Measurements from ENCODE around the gene PLAU. TPM values are rescaled to one million over a fixed set of nuclear protein-coding genes. Genes with fewer than 3 reads are reported as not detected.
A peak's percentile ranks its signal among the peaks of the same experiment; 100 is the strongest.

PLAU gene
- total RNA-seq, 1 donor from 2014 or later, result 112 TPM

DNA sequence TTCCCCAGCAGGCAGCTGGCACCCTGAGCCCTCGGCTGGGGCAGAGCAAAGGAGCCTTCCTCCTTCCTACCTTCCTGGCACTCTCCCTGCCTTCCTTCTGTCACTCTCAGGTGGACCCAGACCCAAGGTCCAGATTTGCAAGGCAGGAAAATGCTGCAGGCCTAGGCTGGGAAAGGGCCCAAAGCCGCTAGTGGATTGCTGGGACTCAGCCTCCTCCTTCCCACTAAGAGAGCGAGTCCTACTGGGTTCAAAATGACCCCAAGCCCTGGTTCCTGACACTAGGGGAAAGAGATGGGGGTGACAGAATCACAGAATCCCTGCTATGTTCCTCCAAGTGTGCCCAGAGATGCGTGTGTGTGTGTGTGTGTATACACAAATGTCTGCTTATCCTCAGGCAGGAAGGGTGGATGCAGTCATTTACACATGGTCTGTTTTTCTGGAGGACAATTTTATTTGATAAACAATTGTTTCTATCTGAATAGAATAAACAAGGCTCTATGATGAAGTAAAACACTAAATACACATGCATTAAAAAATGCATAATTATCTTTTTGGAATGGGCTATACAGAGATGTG, 1.3 kb upstream of the PLAU start:
- Mint-ChIP-seq H3K4me1 (ENCODE audit: unreplicated experiment) (peaks cover 88% of the 10 kb centered on the region), H3K4me3 (ENCODE audit: unreplicated experiment) (peak overlapping the region; percentile 85), H3K27ac (ENCODE audit: unreplicated experiment) (peak overlapping the region; percentile 94), H3K36me3 (ENCODE audit: unreplicated experiment) (peaks cover 19% of the 10 kb centered on the region), H3K27me3 (ENCODE audit: unreplicated experiment) (no peaks in the 10 kb centered on the region), H3K9me3 (ENCODE audit: unreplicated experiment) (no peaks in the 10 kb centered on the region)
- TF ChIP-seq, protein P1, sequence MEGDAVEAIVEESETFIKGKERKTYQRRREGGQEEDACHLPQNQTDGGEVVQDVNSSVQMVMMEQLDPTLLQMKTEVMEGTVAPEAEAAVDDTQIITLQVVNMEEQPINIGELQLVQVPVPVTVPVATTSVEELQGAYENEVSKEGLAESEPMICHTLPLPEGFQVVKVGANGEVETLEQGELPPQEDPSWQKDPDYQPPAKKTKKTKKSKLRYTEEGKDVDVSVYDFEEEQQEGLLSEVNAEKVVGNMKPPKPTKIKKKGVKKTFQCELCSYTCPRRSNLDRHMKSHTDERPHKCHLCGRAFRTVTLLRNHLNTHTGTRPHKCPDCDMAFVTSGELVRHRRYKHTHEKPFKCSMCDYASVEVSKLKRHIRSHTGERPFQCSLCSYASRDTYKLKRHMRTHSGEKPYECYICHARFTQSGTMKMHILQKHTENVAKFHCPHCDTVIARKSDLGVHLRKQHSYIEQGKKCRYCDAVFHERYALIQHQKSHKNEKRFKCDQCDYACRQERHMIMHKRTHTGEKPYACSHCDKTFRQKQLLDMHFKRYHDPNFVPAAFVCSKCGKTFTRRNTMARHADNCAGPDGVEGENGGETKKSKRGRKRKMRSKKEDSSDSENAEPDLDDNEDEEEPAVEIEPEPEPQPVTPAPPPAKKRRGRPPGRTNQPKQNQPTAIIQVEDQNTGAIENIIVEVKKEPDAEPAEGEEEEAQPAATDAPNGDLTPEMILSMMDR (IDR thresholded peaks at IDR 0.05), result no peak
- DNase-seq (ENCODE audit: extremely low spot score, unreplicated experiment), result no peak

DNA sequence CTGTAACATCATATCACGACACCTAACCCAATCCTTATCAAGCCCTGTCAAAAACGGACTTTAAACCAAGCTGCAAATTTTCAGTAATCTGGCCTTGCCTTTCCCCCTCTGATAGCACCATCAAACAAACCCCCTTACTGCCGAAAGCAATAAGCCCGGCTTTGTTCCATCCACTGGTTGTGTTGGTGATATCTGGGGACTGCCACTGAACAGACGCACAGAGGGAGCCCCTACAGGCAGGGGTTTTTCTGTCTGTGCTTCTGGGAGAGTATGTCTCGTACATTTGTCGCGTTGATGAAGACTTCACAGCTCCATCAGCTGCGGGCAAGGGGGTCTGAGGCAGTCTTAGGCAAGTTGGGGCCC, 550 bp upstream of the PLAU start:
- TF ChIP-seq, protein P1 (IDR thresholded peaks at IDR 0.05), result no peak
- Mint-ChIP-seq H3K27me3 (ENCODE audit: unreplicated experiment) (no peaks in the 10 kb centered on the region), H3K9me3 (ENCODE audit: unreplicated experiment) (no peaks in the 10 kb centered on the region), H3K4me3 (ENCODE audit: unreplicated experiment) (peak overlapping the region; percentile 85), H3K4me1 (ENCODE audit: unreplicated experiment) (peaks cover 93% of the 10 kb centered on the region), H3K27ac (ENCODE audit: unreplicated experiment) (peak overlapping the region; percentile 94), H3K36me3 (ENCODE audit: unreplicated experiment) (peaks cover 26% of the 10 kb centered on the region)
- DNase-seq (ENCODE audit: extremely low spot score, unreplicated experiment), result no peak

DNA sequence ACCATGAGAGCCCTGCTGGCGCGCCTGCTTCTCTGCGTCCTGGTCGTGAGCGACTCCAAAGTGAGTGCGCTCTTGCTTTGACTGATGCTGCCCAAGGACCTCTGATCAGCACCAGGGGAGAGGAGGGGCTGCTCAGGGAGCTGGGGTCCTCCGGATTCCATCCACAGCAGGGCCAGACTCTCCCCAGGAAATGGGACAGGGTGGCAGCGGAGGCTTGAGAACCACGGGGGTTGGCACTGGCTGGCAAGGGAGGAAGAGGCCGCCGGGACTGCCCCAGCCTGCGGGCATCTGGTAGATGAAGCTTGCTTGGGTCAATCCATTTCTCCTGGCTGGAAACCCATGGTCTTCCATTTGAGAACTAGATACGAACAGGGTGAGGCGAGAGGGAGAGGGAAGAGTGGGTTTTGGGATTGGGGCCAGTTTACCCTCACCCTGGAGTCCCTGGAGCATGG, 647 bp downstream of the PLAU start:
- H3K27me3 Mint-ChIP-seq (ENCODE audit: unreplicated experiment), result no peaks in the 10 kb centered on the region
- TF ChIP-seq, protein P1 (IDR thresholded peaks at IDR 0.05), result no peak
- peak overlapping the region; percentile 97 for H3K4me3 Mint-ChIP-seq (ENCODE audit: unreplicated experiment)
- H3K4me1 Mint-ChIP-seq (ENCODE audit: unreplicated experiment), result peaks cover 94% of the 10 kb centered on the region
- no peaks in the 10 kb centered on the region for H3K9me3 Mint-ChIP-seq (ENCODE audit: unreplicated experiment)
- no peak for DNase-seq (ENCODE audit: extremely low spot score, unreplicated experiment)
- peaks cover 36% of the 10 kb centered on the region for H3K36me3 Mint-ChIP-seq (ENCODE audit: unreplicated experiment)
- H3K27ac Mint-ChIP-seq (ENCODE audit: unreplicated experiment), result peak overlapping the region; percentile 91

DNA sequence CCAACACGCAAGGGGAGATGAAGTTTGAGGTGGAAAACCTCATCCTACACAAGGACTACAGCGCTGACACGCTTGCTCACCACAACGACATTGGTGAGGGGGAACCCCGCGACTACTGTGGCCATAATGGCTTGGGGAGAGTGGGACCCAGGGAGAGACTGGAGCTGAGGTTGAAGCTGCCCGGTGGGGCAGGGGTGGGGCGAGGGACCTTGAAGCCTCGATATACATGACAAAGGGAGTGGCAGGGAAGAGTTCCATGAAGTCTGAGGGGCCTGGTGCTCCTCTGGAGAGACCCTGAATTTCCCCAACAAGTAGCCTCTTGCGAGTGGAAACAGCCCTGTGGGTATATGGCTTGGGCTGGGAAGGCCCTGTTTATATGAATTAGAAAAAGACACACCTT, 3.1 kb downstream of the PLAU start:
- DNase-seq (ENCODE audit: extremely low spot score, unreplicated experiment), result no peak
- Mint-ChIP-seq H3K9me3 (ENCODE audit: unreplicated experiment) (no peaks in the 10 kb centered on the region), H3K27ac (ENCODE audit: unreplicated experiment) (peak overlapping the region; percentile 91), H3K4me1 (ENCODE audit: unreplicated experiment) (peaks cover 87% of the 10 kb centered on the region), H3K36me3 (ENCODE audit: unreplicated experiment) (peaks cover 42% of the 10 kb centered on the region), H3K4me3 (ENCODE audit: unreplicated experiment) (peak overlapping the region; percentile 97), H3K27me3 (ENCODE audit: unreplicated experiment) (no peaks in the 10 kb centered on the region)
- TF ChIP-seq, protein P1 (IDR thresholded peaks at IDR 0.05), result no peak

DNA sequence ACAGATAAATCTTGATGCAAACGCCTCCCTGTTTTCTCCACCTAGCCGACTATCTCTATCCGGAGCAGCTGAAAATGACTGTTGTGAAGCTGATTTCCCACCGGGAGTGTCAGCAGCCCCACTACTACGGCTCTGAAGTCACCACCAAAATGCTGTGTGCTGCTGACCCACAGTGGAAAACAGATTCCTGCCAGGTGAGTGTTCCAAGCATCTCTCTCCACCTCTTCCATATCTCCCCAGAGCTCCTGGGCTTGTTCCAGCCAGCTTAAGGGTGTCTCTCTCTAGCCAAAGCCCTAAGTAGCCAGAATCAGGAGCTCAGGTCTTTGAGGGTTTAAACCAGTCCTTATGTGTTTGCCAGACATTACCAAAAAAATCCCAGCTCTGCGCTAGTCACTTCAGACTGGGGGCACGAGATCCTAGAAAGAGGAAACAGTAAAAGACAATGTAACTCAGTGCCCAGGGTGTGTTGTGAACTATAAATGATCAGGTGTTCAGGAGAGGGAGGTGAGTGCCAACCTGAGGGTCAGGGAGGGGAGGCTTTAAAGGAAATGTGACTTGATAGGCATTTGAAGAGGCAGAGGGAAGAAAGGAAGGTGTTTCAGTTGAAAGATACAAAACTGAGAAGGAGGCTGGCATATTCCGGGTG, 4.4 kb downstream of the PLAU start:
- no peak for DNase-seq (ENCODE audit: extremely low spot score, unreplicated experiment)
- no peaks in the 10 kb centered on the region for H3K27me3 Mint-ChIP-seq (ENCODE audit: unreplicated experiment)
- TF ChIP-seq, protein P1 (IDR thresholded peaks at IDR 0.05), result no peak
- peak overlapping the region; percentile 91 for H3K27ac Mint-ChIP-seq (ENCODE audit: unreplicated experiment)
- H3K4me1 Mint-ChIP-seq (ENCODE audit: unreplicated experiment), result peaks cover 86% of the 10 kb centered on the region
- no peaks in the 10 kb centered on the region for H3K9me3 Mint-ChIP-seq (ENCODE audit: unreplicated experiment)
- peak overlapping the region; percentile 97 for H3K4me3 Mint-ChIP-seq (ENCODE audit: unreplicated experiment)
- H3K36me3 Mint-ChIP-seq (ENCODE audit: unreplicated experiment), result peaks cover 42% of the 10 kb centered on the region
